NCI-H2107 treated with DMSO at 0.1 percent for 48 hours (cell line): ENCODE data around the gene RIPK1.
"Not testable (repeated sequence)": the region's sequence is repeated elsewhere in the genome, so short reads cannot be mapped to it uniquely, and the experiment has no call there.

Experiments
- DNase-seq: peaks from one replicate; lab custom pipeline; 2025; ENCODE audit not compliant: unreplicated experiment; lab: John Stamatoyannopoulos, UW

RIPK1 gene

DNA sequence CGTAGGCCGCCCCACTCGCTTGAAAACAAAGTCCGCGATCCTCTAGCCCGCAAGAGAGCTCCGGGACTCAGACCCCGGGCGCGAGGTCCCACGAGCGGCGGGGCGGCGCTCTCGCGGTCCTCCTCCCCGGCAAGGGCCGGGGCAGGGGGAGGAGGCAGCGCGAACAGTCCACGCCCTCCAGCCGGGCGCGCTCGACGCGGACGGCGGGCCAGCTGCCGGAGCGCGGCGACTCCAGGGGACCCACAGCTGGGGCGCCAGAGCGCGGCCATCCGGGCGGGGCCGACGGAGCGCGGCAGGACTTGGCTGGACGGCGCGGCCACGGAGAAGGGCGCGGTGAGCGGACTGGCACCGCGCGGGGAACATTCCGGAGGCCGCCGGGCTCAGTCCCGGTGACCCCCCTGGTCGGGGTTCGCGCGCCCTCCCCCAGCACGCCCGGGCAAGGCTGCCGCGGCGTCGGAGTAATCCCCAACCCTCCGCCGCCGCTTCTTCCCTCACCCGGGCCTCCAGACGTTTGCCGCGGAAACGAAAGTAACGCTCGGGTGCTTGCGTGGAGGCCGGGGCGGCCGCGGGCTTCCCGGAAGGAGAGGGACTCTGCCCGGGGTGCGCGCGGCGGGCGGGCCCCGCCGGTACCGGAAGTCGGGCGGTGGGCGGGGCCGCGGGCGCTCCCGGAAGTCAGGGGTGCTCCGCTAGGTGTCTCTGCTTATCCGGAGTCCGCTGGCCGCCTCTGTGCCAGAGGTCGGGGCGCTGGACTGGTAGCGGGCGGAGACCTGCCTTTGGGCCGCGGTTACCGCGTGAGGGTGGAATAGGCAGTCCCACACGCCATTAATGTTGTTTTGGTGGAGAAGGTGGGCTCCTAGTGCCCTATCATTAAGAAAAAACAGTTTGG, at the start of gene RIPK1:
Gene RIPK1 (plus strand): TSS at position 166 of the 886 bp plus-strand sequence. CDS start 8,330 bp downstream, outside the sequence.
- DNase-seq = peak; percentile 48

- no peak for DNase-seq
Measured at GRCh38 chr6:3019065-3019464, 49.2 kb upstream of the RIPK1 start.

DNA sequence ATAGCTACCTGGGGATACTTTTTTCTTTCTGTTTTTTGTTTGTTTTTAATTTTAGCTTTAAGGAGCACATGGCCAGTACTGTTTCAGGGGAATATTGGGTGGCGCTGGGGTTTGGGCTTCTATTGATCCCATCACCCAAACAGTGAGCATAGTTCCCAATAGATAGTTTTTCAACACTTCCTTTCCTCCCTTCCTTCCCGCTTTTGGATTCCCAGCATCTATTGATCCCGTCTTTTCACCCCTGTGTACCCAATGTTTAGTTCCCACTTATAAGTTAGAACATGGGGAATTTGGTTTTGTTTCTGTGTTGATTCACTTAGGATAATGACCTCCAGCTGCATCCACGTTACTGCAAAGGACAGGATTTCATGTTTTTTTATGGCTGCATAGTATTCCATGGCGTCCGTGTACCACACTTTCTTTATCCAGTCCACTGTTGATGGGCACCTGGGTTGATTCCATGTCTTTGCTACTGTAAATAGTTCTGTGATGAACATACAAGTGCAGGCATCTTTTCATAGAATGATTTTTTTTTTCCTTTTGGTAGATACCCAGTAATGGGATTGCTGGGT, 48.5 kb upstream of the RIPK1 start:
- no peak for DNase-seq

GRCh38 chr6:3020976-3021598, 47.2 kb upstream of the RIPK1 start:
- DNase-seq = not testable (repeated sequence)

GRCh38 chr6:3022765-3023662, 45.3 kb upstream of the RIPK1 start:
- DNase-seq = no peak

DNA sequence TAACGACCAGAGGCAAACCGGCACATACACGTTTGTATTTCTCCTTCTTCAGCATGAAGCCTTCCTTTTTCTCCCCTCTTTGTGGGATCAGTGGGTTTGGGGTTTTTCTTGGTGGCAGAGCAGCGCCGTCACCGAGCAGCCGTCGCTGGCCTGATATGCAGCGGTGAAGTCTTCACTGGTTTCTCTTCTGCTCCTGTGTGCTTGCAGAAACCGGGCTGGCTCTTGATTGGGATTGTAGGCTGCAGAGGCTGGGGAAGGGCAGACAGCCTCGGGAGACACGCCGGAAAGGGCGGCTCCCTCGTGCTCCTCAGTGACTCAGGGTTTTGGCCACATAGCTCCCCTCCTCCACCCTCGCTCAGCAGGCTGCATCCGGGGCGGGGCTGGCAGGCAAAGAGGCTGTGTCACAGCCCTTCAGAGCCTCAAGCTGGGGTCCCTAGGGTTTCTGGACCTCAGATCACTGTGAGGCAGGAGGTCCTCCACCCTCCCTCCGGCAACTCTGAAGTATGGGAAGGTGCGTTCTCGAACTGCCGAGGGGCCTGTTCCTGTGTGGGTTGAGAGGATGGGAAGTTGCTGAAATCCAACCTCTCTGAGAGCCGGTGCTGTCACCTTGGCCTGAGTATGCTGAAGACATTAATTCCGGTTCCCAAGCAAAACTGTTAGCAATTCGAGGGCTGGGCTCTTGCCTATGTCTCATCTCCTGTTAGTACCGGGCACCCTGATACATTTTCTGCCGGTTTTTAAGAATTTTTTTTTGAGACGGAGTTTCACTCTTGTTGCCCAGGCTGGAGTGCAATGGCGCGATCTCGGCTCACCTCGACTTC, 44.4 kb upstream of the RIPK1 start:
- no peak for DNase-seq

- DNase-seq = no peak
Measured at GRCh38 chr6:3026791-3027626, 41.3 kb upstream of the RIPK1 start.

- DNase-seq = not testable (repeated sequence)
Measured at GRCh38 chr6:3028156-3028555, 40.1 kb upstream of the RIPK1 start.

- no peak for DNase-seq
Measured at GRCh38 chr6:3031857-3032640, 36.2 kb upstream of the RIPK1 start.

GRCh38 chr6:3032986-3033385, 35.3 kb upstream of the RIPK1 start:
- no peak for DNase-seq

DNA sequence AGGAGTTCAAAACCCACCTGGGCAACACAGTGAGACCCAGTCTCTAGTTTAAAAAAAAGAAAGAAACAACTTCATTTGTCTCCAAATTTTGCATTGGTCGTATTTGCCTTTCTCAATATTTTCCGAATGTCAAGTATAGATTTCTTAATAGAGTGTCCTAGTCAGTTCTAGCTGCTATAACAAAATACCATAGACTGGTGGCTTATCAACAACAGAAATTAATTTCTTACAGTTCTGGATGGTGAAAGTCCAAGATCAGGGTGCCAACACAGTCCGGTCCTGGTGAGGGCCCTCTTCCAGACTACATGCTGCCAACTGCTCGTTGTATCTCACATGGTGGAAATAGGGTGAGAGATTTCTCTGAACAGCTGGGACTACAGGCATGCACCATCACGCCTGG, 34.6 kb upstream of the RIPK1 start:
- no peak for DNase-seq

DNA sequence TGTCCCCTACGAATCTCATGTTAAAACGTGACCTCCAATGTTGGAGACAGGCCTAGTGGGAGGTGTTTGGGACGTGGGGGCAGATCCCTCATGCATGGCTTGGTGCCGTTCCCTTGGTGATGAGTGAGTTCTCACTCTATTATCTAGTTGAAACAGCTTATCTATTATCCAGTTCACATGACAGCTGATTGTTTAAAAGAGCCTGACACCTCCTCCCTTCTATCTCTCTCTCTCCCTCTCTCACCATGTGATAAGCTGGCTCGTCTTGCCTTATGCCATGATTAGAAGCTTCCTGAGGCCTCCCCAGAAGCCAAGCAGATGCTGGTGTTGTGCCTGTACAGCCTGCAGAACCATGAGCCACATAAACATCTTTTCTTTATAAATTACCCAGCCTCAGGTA, 32.9 kb upstream of the RIPK1 start:
- no peak for DNase-seq

DNA sequence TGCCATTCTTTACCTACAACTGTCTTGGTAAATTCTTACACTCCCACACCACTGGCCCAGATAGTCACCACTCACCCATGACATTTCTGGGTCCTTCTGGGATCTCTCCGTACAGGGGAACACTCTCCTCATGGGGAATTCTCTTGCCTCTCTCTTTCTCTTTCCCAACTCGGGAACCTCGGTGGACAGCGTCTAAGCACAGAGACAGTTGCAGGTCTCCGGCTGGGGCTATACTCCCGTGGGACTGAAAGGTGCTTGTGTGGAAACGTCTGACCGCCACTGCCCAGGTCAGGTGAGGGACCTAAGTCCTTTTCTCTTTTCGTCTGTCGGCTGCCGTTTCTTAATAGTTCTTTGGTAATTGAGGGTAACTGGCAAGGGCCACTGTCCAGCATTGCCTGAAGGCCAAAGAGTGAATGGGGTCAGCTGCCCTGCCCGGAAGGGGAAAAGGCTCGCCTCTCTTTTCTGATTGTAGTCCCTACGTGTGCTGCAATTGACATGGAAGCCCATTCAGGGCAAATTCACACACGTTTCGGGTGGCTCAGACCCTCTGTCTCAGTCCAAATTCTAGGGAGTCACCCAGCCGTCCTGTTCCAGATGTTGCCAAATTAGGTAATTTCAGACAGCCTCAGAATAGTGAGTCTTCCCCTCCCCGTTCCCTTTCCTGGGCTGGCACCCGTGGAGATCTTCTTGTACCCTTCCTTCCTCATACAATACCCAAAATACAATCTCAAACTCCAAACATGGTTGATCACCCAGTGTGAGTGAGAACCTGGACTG, 31.2 kb upstream of the RIPK1 start:
- DNase-seq = no peak

DNA sequence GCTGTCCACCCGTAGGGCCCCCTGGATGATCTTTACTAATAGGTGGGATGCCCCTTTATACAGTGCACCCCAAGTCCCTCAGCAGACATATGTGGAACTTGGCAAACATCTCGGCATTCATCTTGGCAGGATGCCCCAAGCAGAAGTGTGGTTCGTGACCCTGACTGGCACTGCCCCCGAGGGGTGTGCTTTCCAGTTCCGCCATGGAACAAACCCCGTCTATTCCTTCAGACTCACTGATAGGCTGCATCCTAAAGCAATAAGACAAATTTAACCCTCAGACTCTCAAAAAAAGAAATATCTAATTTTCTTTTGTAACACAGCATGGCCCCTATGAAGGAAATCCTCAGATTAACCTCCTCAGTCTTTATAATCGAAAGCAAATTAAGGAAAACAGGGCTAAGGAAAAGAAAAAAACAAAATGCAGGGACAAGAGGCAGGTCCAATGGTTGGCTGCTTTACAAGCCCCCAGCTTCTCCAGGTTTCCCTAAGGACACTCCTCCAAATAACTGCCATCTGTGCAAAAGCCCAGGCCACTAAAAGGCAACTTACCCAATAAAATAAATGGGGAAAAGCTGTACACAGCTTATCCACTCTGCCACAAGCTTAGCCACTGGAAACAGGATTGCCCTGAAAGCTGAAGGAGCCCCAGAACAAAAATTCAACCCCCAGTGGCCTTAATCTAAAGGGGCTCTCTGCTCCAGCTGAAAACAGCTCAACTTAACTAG, 30.5 kb upstream of the RIPK1 start:
- DNase-seq = no peak

- no peak for DNase-seq
Measured at GRCh38 chr6:3039384-3039783, 28.9 kb upstream of the RIPK1 start.

- no peak for DNase-seq
Measured at GRCh38 chr6:3041147-3041546, 27.1 kb upstream of the RIPK1 start.

- DNase-seq = no peak
Measured at GRCh38 chr6:3041606-3042005, 26.7 kb upstream of the RIPK1 start.
